CD14-positive monocyte (primary cell): ENCODE measurements around the gene NCKAP1. TPM values are rescaled to one million over a fixed set of nuclear protein-coding genes. Genes with fewer than 3 reads are reported as not detected.

Experiments
- DNase-seq, 3 donors: peaks; one replicate each; pipeline ENCODE4 v3.0.0-alpha.2; 2011 to 2022
- H2AFZ ChIP-seq: 2 replicates; pipeline ENCODE4 v1.6.0; 2012; ENCODE audit warnings: mild to moderate bottlenecking, low read depth, low read length, inconsistent platforms; ENCODE audit not compliant: insufficient read depth, poor library complexity, severe bottlenecking
- H3K27ac ChIP-seq, 2 donors: 1 replicate in 1 of 2; 2 replicates in 1 of 2; pipeline ENCODE4 v1.5.1; 2012 to 2013; ENCODE audit warnings: low read length in 2 of 2, control low read depth in 1 of 2, inconsistent platforms in 1 of 2, low read depth in 1 of 2, mild to moderate bottlenecking in 1 of 2
- H3K27me3 ChIP-seq, 2 donors: one replicate each; pipeline versions ENCODE4 v1.6.0 to v1.6.1; 2011 to 2013; ENCODE audit warnings: low read length in 2 of 2; ENCODE audit not compliant: control insufficient read depth in 2 of 2, insufficient read depth in 2 of 2
- H3K36me3 ChIP-seq, 2 donors: replicated peaks in 1 of 2; 1 replicate in 1 of 2; 2 replicates in 1 of 2; pipeline versions ENCODE4 v1.5.1 to v1.6.1; 2012 to 2013; ENCODE audit warnings: low read length in 2 of 2, control low read depth in 1 of 2, inconsistent platforms in 1 of 2, mild to moderate bottlenecking in 1 of 2; ENCODE audit not compliant: insufficient read depth in 2 of 2, control insufficient read depth in 1 of 2
- H3K4me1 ChIP-seq, 2 donors: 1 replicate in 1 of 2; 2 replicates in 1 of 2; pipeline versions ENCODE4 v1.5.1 to v1.6.1; 2012 to 2013; ENCODE audit warnings: low read length in 2 of 2, control low read depth in 1 of 2, inconsistent platforms in 1 of 2, mild to moderate bottlenecking in 1 of 2, moderate library complexity in 1 of 2; ENCODE audit not compliant: insufficient read depth in 2 of 2, control insufficient read depth in 1 of 2
- H3K4me2 ChIP-seq: replicated peaks from 2 replicates; pipeline ENCODE3; 2012; ENCODE audit warnings: low read length, moderate library complexity, mild to moderate bottlenecking; ENCODE audit not compliant: poor library complexity, severe bottlenecking; ENCODE audit errors: extremely low read depth
- H3K4me3 ChIP-seq, 3 experiments: fragments of 200-600 bp in 1 of 3; sonication (generic) in 1 of 3; replicated peaks in 1 of 3; 1 replicate in 2 of 3; 2 replicates in 1 of 3; pipeline ENCODE4 v1.5.1; 2011 to 2013; ENCODE audit warnings: low read length in 3 of 3, mild to moderate bottlenecking in 3 of 3, control low read depth in 2 of 3, low read depth in 2 of 3, inconsistent platforms in 1 of 3, moderate library complexity in 1 of 3
- H3K79me2 ChIP-seq: 2 replicates; pipeline ENCODE4 v1.6.0; 2012; ENCODE audit warnings: mild to moderate bottlenecking, control low read depth, inconsistent platforms, low read length, moderate library complexity; ENCODE audit not compliant: insufficient read depth
- H3K9ac ChIP-seq: 2 replicates; pipeline ENCODE4 v1.6.0; 2017; ENCODE audit warnings: low read length, mild to moderate bottlenecking; ENCODE audit not compliant: insufficient read depth, poor library complexity, severe bottlenecking
- H3K9me3 ChIP-seq, 2 donors: replicated peaks in 1 of 2; 1 replicate in 1 of 2; 2 replicates in 1 of 2; pipeline versions ENCODE4 v1.5.1 to v1.6.1; 2012 to 2013; ENCODE audit warnings: low read length in 2 of 2, control low read depth in 1 of 2; ENCODE audit not compliant: control insufficient read depth in 1 of 2, insufficient read depth in 1 of 2
- H4K20me1 ChIP-seq: 2 replicates; pipeline ENCODE4 v1.6.0; 2012; ENCODE audit warnings: mild to moderate bottlenecking, low read length, control low read depth, moderate library complexity; ENCODE audit not compliant: insufficient read depth
- H3K27ac Mint-ChIP-seq, 7 donors: one replicate each; pipeline ENCODE4 v1.8.0; 2020; ENCODE audit warnings: mild to moderate bottlenecking in 7 of 7, mixed read lengths in 7 of 7, moderate library complexity in 6 of 7, inconsistent platforms in 2 of 7
- H3K27me3 Mint-ChIP-seq, 3 donors: one replicate each; pipeline ENCODE4 v1.8.0; 2021 to 2022; ENCODE audit warnings: low read depth in 3 of 3, mild to moderate bottlenecking in 3 of 3, mixed read lengths in 3 of 3, moderate library complexity in 3 of 3, inconsistent platforms in 1 of 3
- H3K36me3 Mint-ChIP-seq, 2 donors: one replicate each; pipeline ENCODE4 v1.8.0; 2020; ENCODE audit warnings: mixed read lengths in 2 of 2, inconsistent platforms in 1 of 2, mild to moderate bottlenecking in 1 of 2
- H3K4me1 Mint-ChIP-seq: one replicate; pipeline ENCODE4 v1.8.0; 2020; ENCODE audit warnings: mild to moderate bottlenecking, mixed read lengths
- H3K4me3 Mint-ChIP-seq, 2 donors: one replicate each; pipeline ENCODE4 v1.8.0; 2020; ENCODE audit warnings: mild to moderate bottlenecking in 2 of 2, mixed read lengths in 2 of 2, moderate library complexity in 1 of 2
- H3K9me3 Mint-ChIP-seq, 7 donors: one replicate each; pipeline ENCODE4 v1.8.0; 2020 to 2022; ENCODE audit warnings: mixed read lengths in 7 of 7, mild to moderate bottlenecking in 6 of 7, moderate library complexity in 6 of 7, inconsistent platforms in 2 of 7
- CTCF ChIP-seq: fragments of 200-600 bp; IDR thresholded peaks from one replicate; pipeline ENCODE4 v1.8.0; 2022; ENCODE audit warnings: antibody characterized with exemption, mild to moderate bottlenecking
- whole genome bisulfite sequencing: methylation state at CpG from one replicate; pipeline ENCODE4 v1.1.5; 2013; ENCODE audit warnings: missing lambda C conversion rate; ENCODE audit not compliant: insufficient coverage; 5-methylcytosine and 5-hydroxymethylcytosine counted together
- intact Hi-C, 2 donors: fragments of 100-400 bp; cut with micrococcal nuclease; formaldehyde crosslinking; loops; one replicate each; pipeline versions ENCODE4 v1.15.0 to v1.15.1; 2023
- polyA plus RNA-seq, 3 donors: library from polyadenylated mRNA; depleted of rRNA in 1 of 3; unstranded in 2 of 3; stranded (reverse) in 1 of 3; fragments of 300-500 nt in 2 of 3; fragments of >200 nt in 1 of 3; fragmentation: Illumina TruSeq in 2 of 3; gene quantifications; 1 replicate in 2 of 3; 2 replicates in 1 of 3; pipeline ENCODE4 v1.2.3, GENCODE V29; 2012 to 2021

NCKAP1 gene
- polyA plus RNA-seq, 3 donors, result 0.01 TPM; not detected in 2

- no peak for DNase-seq
- peaks cover 0 to 3% (median 3%) of the 10 kb centered on the region in 3 donors for H3K27me3 Mint-ChIP-seq
- H3K9me3 Mint-ChIP-seq, result peaks cover 0 to 15% (median 5%) of the 10 kb centered on the region in 7 donors
- intact Hi-C loops, result no loop called here
- 43% methylated on average over 1 of the region's 1 CpG for WGBS
- Histone ChIP-seq H3K36me3 (no peaks in the 10 kb centered on the region), H3K27ac (no peak overlapping the region), H3K79me2 (no peaks in the 10 kb centered on the region), H2AFZ (no peak overlapping the region), H3K4me2 (no peak overlapping the region), H4K20me1 (no peaks in the 10 kb centered on the region), H3K27me3 (no peaks in the 10 kb centered on the region), H3K9me3 (peaks cover 5% of the 10 kb centered on the region in 2 donors), H3K9ac (no peak overlapping the region), H3K4me1 (no peaks in the 10 kb centered on the region), H3K4me3 (no peak overlapping the region)
- no peak overlapping the region for H3K4me3 Mint-ChIP-seq
- no peak overlapping the region for H3K27ac Mint-ChIP-seq
- TF ChIP-seq CTCF, result no peak
- no peaks in the 10 kb centered on the region for H3K4me1 Mint-ChIP-seq
- H3K36me3 Mint-ChIP-seq, result no peaks in the 10 kb centered on the region
Measured at GRCh38 chr2:182898718-182899117, 139.5 kb downstream of the NCKAP1 start.

- Histone ChIP-seq H3K9me3 (peaks cover 5 to 8% of the 10 kb centered on the region in 2 donors), H3K27me3 (no peaks in the 10 kb centered on the region), H3K4me2 (no peak overlapping the region), H3K36me3 (no peaks in the 10 kb centered on the region), H4K20me1 (no peaks in the 10 kb centered on the region), H3K4me1 (no peaks in the 10 kb centered on the region), H2AFZ (no peak overlapping the region), H3K4me3 (no peak overlapping the region), H3K9ac (no peak overlapping the region), H3K79me2 (no peaks in the 10 kb centered on the region), H3K27ac (no peak overlapping the region)
- Mint-ChIP-seq H3K9me3 (peaks cover 0 to 18% (median 6%) of the 10 kb centered on the region in 7 donors), H3K27me3 (peaks cover 0 to 3% (median 3%) of the 10 kb centered on the region in 3 donors), H3K27ac (no peak overlapping the region), H3K36me3 (no peaks in the 10 kb centered on the region), H3K4me1 (no peaks in the 10 kb centered on the region), H3K4me3 (no peak overlapping the region)
- no peak for DNase-seq
- intact Hi-C loops, result no loop called here
- WGBS, result no CpG with 5 or more reads among the region's 1 CpG
- TF ChIP-seq CTCF, result no peak
Measured at GRCh38 chr2:182897137-182897536, 141.1 kb downstream of the NCKAP1 start.
